ENCODE results near the gene ACER1.

ACER1 gene

GRCh38 chr19:6279931-6280591 is 53.4 kb downstream of the ACER1 start, which contains the start of gene MLLT1:
TSS of gene MLLT1 (minus strand) at chr19:6279975. CDS start at chr19:6279784, 191 bp downstream.
- Histone ChIP-seq H3K27ac (ENCODE audit: insufficient read depth in 1 of 2, low read depth in 1 of 2, low read length in 2 of 2, poor library complexity in 1 of 2, severe bottlenecking in 2 of 2) (peak within 1 kb of the TSS in 1 of 2 experiments; percentile 82), H3K4me1 (ENCODE audit: control extremely low read depth in 1 of 4, control insufficient read depth in 4 of 4, insufficient read depth in 4 of 4, low read length in 3 of 4) (peaks cover 4 to 42% (median 38%) of the 10 kb centered on the region in 4 experiments), H3K4me3 (ENCODE audit: control insufficient read depth in 1 of 7, extremely low read depth in 1 of 7, insufficient read depth in 4 of 7, low read depth in 2 of 7, low read length in 6 of 7) (peak within 1 kb of the TSS; percentile 65 to 98 (median 76)), H3K36me3 (ENCODE audit: control insufficient read depth in 4 of 4, insufficient read depth in 4 of 4, low read length in 3 of 4) (peaks cover 0 to 17% (median 1%) of the 10 kb centered on the region in 4 experiments), H3K27me3 (replicated peaks in 2 of 5; ENCODE audit: control insufficient read depth in 4 of 5, insufficient read depth in 5 of 5, low read length in 4 of 5) (no peaks in the 10 kb centered on the region), H3K9me3 (ENCODE audit: control extremely low read depth in 1 of 5, control insufficient read depth in 4 of 5, insufficient read depth in 2 of 5, low read depth in 1 of 5, low read length in 4 of 5) (no peaks in the 10 kb centered on the region)
- peak; percentile 97 to 98 (median 98) for DNase-seq
- CTCF ChIA-PET = no interaction called here
- POLR2A ChIA-PET = no interaction called here
- WGBS (ENCODE audit: insufficient coverage) = 9% methylated on average over 22 of the region's 66 CpGs

GRCh38 chr19:6279620-6279930 is 53.8 kb downstream of the ACER1 start:
- ChIA-PET POLR2A (interaction anchor here (1.0 kb wide), 1 partner anchor 45 kb away, joined by 4 read pairs; no protein-coding TSS in a partner anchor), CTCF (no interaction called here)
- Histone ChIP-seq H3K36me3 (ENCODE audit: control insufficient read depth in 4 of 4, insufficient read depth in 4 of 4, low read length in 3 of 4) (peaks cover 0 to 18% (median 1%) of the 10 kb centered on the region in 4 experiments), H3K9me3 (ENCODE audit: control extremely low read depth in 1 of 5, control insufficient read depth in 4 of 5, insufficient read depth in 2 of 5, low read depth in 1 of 5, low read length in 4 of 5) (no peaks in the 10 kb centered on the region), H3K4me1 (ENCODE audit: control extremely low read depth in 1 of 4, control insufficient read depth in 4 of 4, insufficient read depth in 4 of 4, low read length in 3 of 4) (peaks cover 4 to 46% (median 41%) of the 10 kb centered on the region in 4 experiments), H3K4me3 (ENCODE audit: control insufficient read depth in 1 of 7, extremely low read depth in 1 of 7, insufficient read depth in 4 of 7, low read depth in 2 of 7, low read length in 6 of 7) (peak overlapping the region in 6 of 7 experiments; percentile 69 to 98 (median 79)), H3K27me3 (replicated peaks in 2 of 5; ENCODE audit: control insufficient read depth in 4 of 5, insufficient read depth in 5 of 5, low read length in 4 of 5) (no peaks in the 10 kb centered on the region), H3K27ac (ENCODE audit: insufficient read depth in 1 of 2, low read depth in 1 of 2, low read length in 2 of 2, poor library complexity in 1 of 2, severe bottlenecking in 2 of 2) (peak overlapping the region in 1 of 2 experiments; percentile 82)
- DNase-seq = no peak
- WGBS (ENCODE audit: insufficient coverage) = 0% methylated on average over 29 of the region's 59 CpGs

GRCh38 chr19:6278740-6279619 is 54.4 kb downstream of the ACER1 start:
- CTCF ChIA-PET = no interaction called here
- H3K36me3 ChIP-seq (ENCODE audit: control insufficient read depth in 4 of 4, insufficient read depth in 4 of 4, low read length in 3 of 4) = peaks cover 0 to 18% (median 1%) of the 10 kb centered on the region in 4 experiments
- peak overlapping the region; percentile 65 to 98 (median 76) for H3K4me3 ChIP-seq (ENCODE audit: control insufficient read depth in 1 of 7, extremely low read depth in 1 of 7, insufficient read depth in 4 of 7, low read depth in 2 of 7, low read length in 6 of 7)
- H3K4me1 ChIP-seq (ENCODE audit: control extremely low read depth in 1 of 4, control insufficient read depth in 4 of 4, insufficient read depth in 4 of 4, low read length in 3 of 4) = peaks cover 4 to 52% (median 46%) of the 10 kb centered on the region in 4 experiments
- no peak for DNase-seq
- no peaks in the 10 kb centered on the region for H3K9me3 ChIP-seq (ENCODE audit: control extremely low read depth in 1 of 5, control insufficient read depth in 4 of 5, insufficient read depth in 2 of 5, low read depth in 1 of 5, low read length in 4 of 5)
- no peaks in the 10 kb centered on the region for H3K27me3 ChIP-seq (replicated peaks in 2 of 5; ENCODE audit: control insufficient read depth in 4 of 5, insufficient read depth in 5 of 5, low read length in 4 of 5)
- POLR2A ChIA-PET = interaction anchor here (1.0 kb wide), 1 partner anchor 45 kb away, joined by 4 read pairs; no protein-coding TSS in a partner anchor
- 14% methylated on average over 31 of the region's 36 CpGs for WGBS (ENCODE audit: insufficient coverage)
- peak overlapping the region in 1 of 2 experiments; percentile 82 for H3K27ac ChIP-seq (ENCODE audit: insufficient read depth in 1 of 2, low read depth in 1 of 2, low read length in 2 of 2, poor library complexity in 1 of 2, severe bottlenecking in 2 of 2)

- 83% methylated on average over 4 of the region's 9 CpGs for WGBS (ENCODE audit: insufficient coverage)
- peaks cover 4 to 62% (median 49%) of the 10 kb centered on the region in 4 experiments for H3K4me1 ChIP-seq (ENCODE audit: control extremely low read depth in 1 of 4, control insufficient read depth in 4 of 4, insufficient read depth in 4 of 4, low read length in 3 of 4)
- H3K36me3 ChIP-seq (ENCODE audit: control insufficient read depth in 4 of 4, insufficient read depth in 4 of 4, low read length in 3 of 4) = peaks cover 0 to 18% (median 1%) of the 10 kb centered on the region in 4 experiments
- no peaks in the 10 kb centered on the region for H3K9me3 ChIP-seq (ENCODE audit: control extremely low read depth in 1 of 5, control insufficient read depth in 4 of 5, insufficient read depth in 2 of 5, low read depth in 1 of 5, low read length in 4 of 5)
- DNase-seq = no peak
- H3K27me3 ChIP-seq (replicated peaks in 2 of 5; ENCODE audit: control insufficient read depth in 4 of 5, insufficient read depth in 5 of 5, low read length in 4 of 5) = no peaks in the 10 kb centered on the region
- ChIA-PET POLR2A (no interaction called here), CTCF (interaction anchor here (2.5 kb wide), 1 partner anchor 59 kb away, joined by 14 read pairs; no protein-coding TSS in a partner anchor)
- peak overlapping the region in 1 of 2 experiments; percentile 20 for H3K27ac ChIP-seq (ENCODE audit: insufficient read depth in 1 of 2, low read depth in 1 of 2, low read length in 2 of 2, poor library complexity in 1 of 2, severe bottlenecking in 2 of 2)
- peak overlapping the region in 1 of 7 experiments; percentile 98 for H3K4me3 ChIP-seq (ENCODE audit: control insufficient read depth in 1 of 7, extremely low read depth in 1 of 7, insufficient read depth in 4 of 7, low read depth in 2 of 7, low read length in 6 of 7)
These were observed 55.4 kb downstream of the ACER1 start for GRCh38 chr19:6278051-6278450.

GRCh38 chr19:6276447-6276846 is 57.0 kb downstream of the ACER1 start:
- DNase-seq = no peak
- Histone ChIP-seq H3K27ac (ENCODE audit: insufficient read depth in 1 of 2, low read depth in 1 of 2, low read length in 2 of 2, poor library complexity in 1 of 2, severe bottlenecking in 2 of 2) (peak overlapping the region in 1 of 2 experiments; percentile 49), H3K4me1 (ENCODE audit: control extremely low read depth in 1 of 4, control insufficient read depth in 4 of 4, insufficient read depth in 4 of 4, low read length in 3 of 4) (peaks cover 4 to 70% (median 49%) of the 10 kb centered on the region in 4 experiments), H3K36me3 (ENCODE audit: control insufficient read depth in 4 of 4, insufficient read depth in 4 of 4, low read length in 3 of 4) (peaks cover 0 to 18% (median 1%) of the 10 kb centered on the region in 4 experiments), H3K4me3 (ENCODE audit: control insufficient read depth in 1 of 7, extremely low read depth in 1 of 7, insufficient read depth in 4 of 7, low read depth in 2 of 7, low read length in 6 of 7) (peak overlapping the region in 1 of 7 experiments; percentile 2), H3K27me3 (replicated peaks in 2 of 5; ENCODE audit: control insufficient read depth in 4 of 5, insufficient read depth in 5 of 5, low read length in 4 of 5) (no peaks in the 10 kb centered on the region), H3K9me3 (ENCODE audit: control extremely low read depth in 1 of 5, control insufficient read depth in 4 of 5, insufficient read depth in 2 of 5, low read depth in 1 of 5, low read length in 4 of 5) (no peaks in the 10 kb centered on the region)
- POLR2A ChIA-PET = no interaction called here
- CTCF ChIA-PET = interaction anchor here (0.7 to 2.5 kb wide), 2 partner anchors 42 to 58 kb away, joined by 3 to 14 read pairs; no protein-coding TSS in a partner anchor
- 87% methylated on average over 8 of the region's 12 CpGs for WGBS (ENCODE audit: insufficient coverage)

GRCh38 chr19:6275170-6275744 is 58.2 kb downstream of the ACER1 start:
- peaks cover 4 to 70% (median 49%) of the 10 kb centered on the region in 4 experiments for H3K4me1 ChIP-seq (ENCODE audit: control extremely low read depth in 1 of 4, control insufficient read depth in 4 of 4, insufficient read depth in 4 of 4, low read length in 3 of 4)
- 94% methylated on average over 18 of the region's 18 CpGs for WGBS (ENCODE audit: insufficient coverage)
- no peaks in the 10 kb centered on the region for H3K9me3 ChIP-seq (ENCODE audit: control extremely low read depth in 1 of 5, control insufficient read depth in 4 of 5, insufficient read depth in 2 of 5, low read depth in 1 of 5, low read length in 4 of 5)
- DNase-seq = no peak
- H3K36me3 ChIP-seq (ENCODE audit: control insufficient read depth in 4 of 4, insufficient read depth in 4 of 4, low read length in 3 of 4) = peaks cover under 1 to 27% (median 5%) of the 10 kb centered on the region in 4 experiments
- ChIA-PET POLR2A (no interaction called here), CTCF (interaction anchor here (1.0 to 2.5 kb wide), 2 partner anchors 25 to 57 kb away, joined by 5 to 14 read pairs; no protein-coding TSS in a partner anchor)
- H3K27me3 ChIP-seq (replicated peaks in 2 of 5; ENCODE audit: control insufficient read depth in 4 of 5, insufficient read depth in 5 of 5, low read length in 4 of 5) = no peaks in the 10 kb centered on the region
- H3K4me3 ChIP-seq (ENCODE audit: control insufficient read depth in 1 of 7, extremely low read depth in 1 of 7, insufficient read depth in 4 of 7, low read depth in 2 of 7, low read length in 6 of 7) = no peak overlapping the region
- no peak overlapping the region for H3K27ac ChIP-seq (ENCODE audit: insufficient read depth in 1 of 2, low read depth in 1 of 2, low read length in 2 of 2, poor library complexity in 1 of 2, severe bottlenecking in 2 of 2)
